Motor neuron (in vitro differentiated cells): Measurements from ENCODE around the gene PODNL1. TPM values are rescaled to one million over a fixed set of nuclear protein-coding genes. Genes with fewer than 3 reads are reported as not detected.
A peak's percentile ranks its signal among the peaks of the same experiment; 100 is the strongest.
"Not testable (repeated sequence)": the region's sequence is repeated elsewhere in the genome, so short reads cannot be mapped to it uniquely, and the experiment has no call there.

Experiments
- ATAC-seq, 8 experiments: fragments of 200-7000 bp; cut with Tn5 transposase; replicated peaks in 6 of 8; 2 replicates each; pipeline ENCODE4 v1.8.0; 2021; ENCODE audit warnings: mild to moderate bottlenecking in 8 of 8, moderate library complexity in 8 of 8
- H3K27ac ChIP-seq, 2 donors: fragments of 250-450 bp; sonication (Bioruptor Pico); 2 replicates each; pipeline ENCODE4 v1.9.0; 2021; ENCODE audit warnings: antibody characterized with exemption in 2 of 2, mild to moderate bottlenecking in 2 of 2, moderate library complexity in 1 of 2
- H3K4me1 ChIP-seq, 2 donors: fragments of 250-450 bp; sonication (Bioruptor Pico); replicated peaks in 1 of 2; 2 replicates each; pipeline ENCODE4 v1.6.1; 2021; ENCODE audit warnings: antibody characterized with exemption in 2 of 2, mild to moderate bottlenecking in 2 of 2, moderate library complexity in 1 of 2
- H3K4me3 ChIP-seq, 5 donors: fragments of 250-450 bp; sonication (Bioruptor Pico); 2 replicates each; pipeline ENCODE4 v1.9.0; 2021; ENCODE audit warnings: antibody characterized with exemption in 5 of 5, mild to moderate bottlenecking in 5 of 5, moderate library complexity in 4 of 5
- WGBS, 10 experiments: fragments of 450-650 bp; shearing (Covaris generic); methylation state at CpG; one replicate each; pipeline ENCODE4 v1.0.0; 2022; 5-methylcytosine and 5-hydroxymethylcytosine counted together
- in situ Hi-C, 9 experiments: fragments of 400-800 bp; cut with MboI; loops; one replicate each; pipeline ENCODE4 v1.15.0; 2021; ENCODE audit warnings: low sequenced_read_pairs in 9 of 9, low pct_unique_long_range_greater_than_20kb in 2 of 9; ENCODE audit not compliant: unreplicated experiment in 9 of 9
- total RNA-seq, 8 experiments: library from RNA; unstranded; fragments of 300-600 nt; gene quantifications; 2 replicates each; pipeline versions ENCODE4 v1.2.3 to v1.2.4, GENCODE V29; 2022

Gene PODNL1
- total RNA-seq, 8 experiments from 2014 or later, result 0.16 to 1.4 (median 0.89) TPM

DNA sequence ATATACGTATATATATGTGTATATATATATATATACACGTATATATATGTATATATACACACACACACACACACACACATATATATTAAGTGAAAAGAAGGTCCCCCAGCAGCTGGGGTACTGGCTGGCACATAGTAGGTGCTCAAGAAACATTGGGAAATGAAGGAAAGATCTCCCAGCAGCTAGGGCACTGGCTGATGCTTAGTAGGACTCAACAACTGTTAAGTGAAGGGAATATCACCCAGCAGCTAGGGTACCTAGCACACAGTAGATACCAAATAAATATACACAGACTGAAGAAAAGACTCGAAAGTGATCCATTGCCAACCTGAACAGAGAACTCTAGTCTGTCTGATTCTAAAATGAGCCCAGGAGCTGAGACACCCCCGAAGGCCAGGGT lies 12.2 kb downstream of the PODNL1 start:
- in situ Hi-C loops, result no loop called here
- Histone ChIP-seq H3K4me3 (no peak overlapping the region), H3K4me1 (no peaks in the 10 kb centered on the region), H3K27ac (no peak overlapping the region)
- 92% methylated on average over 2 of the region's 4 CpGs; no CpG with 5 or more reads in 9 of the 10 experiments for WGBS, 10 experiments
- no peak for ATAC-seq

DNA sequence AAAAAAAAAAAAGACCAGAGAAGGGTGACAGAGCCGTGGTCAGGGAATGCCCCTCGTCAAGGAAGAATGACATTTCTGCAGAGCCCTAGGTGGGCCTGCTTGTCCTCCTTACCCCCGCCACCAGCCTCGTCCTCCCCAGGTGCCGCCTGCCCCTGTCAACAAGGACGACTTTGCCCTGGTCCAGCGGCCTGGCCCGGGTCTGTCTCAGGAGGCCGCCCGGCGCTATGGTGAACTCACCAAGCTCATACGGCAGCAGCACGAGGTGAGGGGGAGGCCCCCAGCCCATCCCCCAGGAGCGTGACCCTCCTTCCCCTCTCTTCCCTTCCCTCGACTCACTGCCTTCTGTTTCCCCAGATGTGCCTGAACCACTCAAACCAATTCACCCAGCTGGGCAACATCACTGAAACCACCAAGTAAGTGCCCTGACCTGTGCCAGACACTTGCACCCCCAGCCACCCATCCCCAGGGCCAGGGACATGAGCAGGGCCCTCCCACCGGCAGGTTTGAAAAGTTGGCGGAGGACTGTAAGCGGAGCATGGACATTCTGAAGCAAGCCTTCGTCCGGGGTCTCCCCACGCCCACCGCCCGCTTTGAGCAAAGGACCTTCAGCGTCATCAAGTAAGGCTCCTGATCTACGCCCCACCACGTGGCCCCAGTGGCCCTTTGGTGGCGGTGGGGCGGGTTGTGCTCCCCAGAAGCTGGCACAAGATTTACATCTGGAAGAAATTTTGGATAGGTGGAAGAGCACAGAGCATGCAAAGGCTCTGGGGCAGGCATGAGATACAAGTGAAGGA lies 14.8 kb downstream of the PODNL1 start:
- WGBS, 10 experiments, result 90 to 97% (median 93%) methylated on average over 2 to 7 of the region's 28 CpGs; no CpG with 5 or more reads in 7 of the 10 experiments
- in situ Hi-C loops, result no loop called here
- Histone ChIP-seq H3K27ac (no peak overlapping the region), H3K4me1 (no peaks in the 10 kb centered on the region), H3K4me3 (no peak overlapping the region)
- ATAC-seq, result no peak

DNA sequence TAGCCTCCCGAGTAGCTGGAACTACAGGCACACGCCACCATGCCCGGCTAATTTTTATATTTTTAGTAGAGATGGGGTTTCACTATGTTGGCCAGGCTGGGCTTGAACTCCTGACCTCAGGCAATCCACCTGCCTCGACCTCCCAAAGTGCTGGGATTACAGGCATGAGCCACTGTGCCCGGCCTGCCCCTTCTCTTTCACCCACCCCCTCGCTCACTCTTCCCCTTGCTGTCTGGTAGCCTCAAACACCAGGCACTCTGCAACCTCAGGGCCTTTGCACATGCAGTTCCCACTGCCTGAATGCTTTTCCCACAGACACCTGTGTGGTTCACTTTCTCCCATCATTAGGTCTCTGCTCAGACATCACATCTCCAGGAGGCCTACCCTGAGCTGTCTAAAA lies 16.1 kb downstream of the PODNL1 start:
- H3K27ac ChIP-seq, in situ Hi-C loops, H3K4me1 ChIP-seq, ATAC-seq, H3K4me3 ChIP-seq: not testable (repeated sequence)
- WGBS, 10 experiments, result 75 to 100% (median 96%) methylated on average over 1 to 4 of the region's 6 CpGs; no CpG with 5 or more reads in 4 of the 10 experiments

DNA sequence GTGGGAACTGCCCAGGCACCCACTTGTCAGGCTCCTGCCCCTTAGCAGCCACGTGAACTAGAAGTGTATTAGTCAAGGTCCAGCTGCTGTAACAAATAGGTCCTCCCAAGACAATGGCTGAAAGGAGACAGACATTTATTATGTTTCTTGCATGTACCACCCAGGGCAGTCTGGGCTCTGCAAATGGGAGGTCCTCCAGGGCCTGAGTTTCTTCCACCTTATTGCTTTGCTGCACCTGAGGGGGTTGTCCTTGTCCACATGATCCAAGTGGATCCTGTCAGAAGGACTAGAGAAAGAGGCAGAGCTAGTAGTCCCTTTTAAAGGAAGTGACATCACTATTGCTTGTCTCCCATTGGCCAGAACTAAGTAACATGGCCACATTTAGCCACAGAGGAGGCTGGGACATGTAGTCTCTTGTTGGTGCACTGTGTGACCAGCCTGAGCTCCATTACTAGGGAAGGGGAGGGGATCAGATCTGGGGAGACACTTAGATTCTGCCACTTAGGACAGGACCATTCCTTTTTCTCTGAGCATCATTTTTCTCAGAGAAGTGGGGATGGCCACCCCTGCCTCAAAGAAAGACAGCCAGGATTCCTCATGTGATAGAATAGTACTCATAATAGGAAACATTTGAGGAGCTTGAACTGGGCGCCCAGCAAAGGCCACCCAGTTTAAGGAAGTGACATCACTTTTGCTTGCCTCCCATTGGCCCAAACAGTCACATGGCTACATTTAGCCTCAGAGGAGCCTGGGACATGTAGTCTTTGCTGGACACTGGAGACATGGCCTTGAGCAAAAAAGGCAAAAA lies 17.1 kb downstream of the PODNL1 start:
- H3K4me1 ChIP-seq, result no peaks in the 10 kb centered on the region
- in situ Hi-C loops, result no loop called here
- peak; percentile 38 to 94 (median 66) for ATAC-seq
- no peak overlapping the region for H3K27ac ChIP-seq
- H3K4me3 ChIP-seq, result no peak overlapping the region
- WGBS, 10 experiments, result 40 to 100% (median 85%) methylated on average over 1 to 2 of the region's 2 CpGs; no CpG with 5 or more reads in 4 of the 10 experiments

DNA sequence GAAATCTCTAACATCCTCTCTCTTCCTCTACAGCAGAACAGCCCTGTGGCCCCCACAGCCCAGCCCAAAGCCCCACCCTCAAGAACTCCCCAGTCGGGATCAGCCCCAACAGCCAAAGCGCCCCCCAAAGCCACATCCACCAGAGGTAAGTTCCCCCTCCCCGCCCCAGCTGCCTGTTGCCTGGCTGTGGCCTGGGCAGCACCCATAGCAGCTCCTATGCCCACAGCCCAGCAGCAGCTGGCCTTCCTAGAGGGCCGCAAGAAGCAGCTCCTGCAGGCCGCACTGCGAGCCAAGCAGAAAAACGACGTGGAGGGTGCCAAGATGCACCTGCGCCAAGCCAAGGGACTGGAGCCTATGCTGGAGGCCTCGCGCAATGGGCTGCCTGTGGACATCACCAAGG lies 17.7 kb downstream of the PODNL1 start:
- in situ Hi-C loops, result no loop called here
- H3K4me3 ChIP-seq, result no peak overlapping the region
- no peak overlapping the region for H3K27ac ChIP-seq
- 100% methylated on average over 1 to 4 of the region's 11 CpGs; no CpG with 5 or more reads in 6 of the 10 experiments for WGBS, 10 experiments
- no peaks in the 10 kb centered on the region for H3K4me1 ChIP-seq
- ATAC-seq, result no peak

DNA sequence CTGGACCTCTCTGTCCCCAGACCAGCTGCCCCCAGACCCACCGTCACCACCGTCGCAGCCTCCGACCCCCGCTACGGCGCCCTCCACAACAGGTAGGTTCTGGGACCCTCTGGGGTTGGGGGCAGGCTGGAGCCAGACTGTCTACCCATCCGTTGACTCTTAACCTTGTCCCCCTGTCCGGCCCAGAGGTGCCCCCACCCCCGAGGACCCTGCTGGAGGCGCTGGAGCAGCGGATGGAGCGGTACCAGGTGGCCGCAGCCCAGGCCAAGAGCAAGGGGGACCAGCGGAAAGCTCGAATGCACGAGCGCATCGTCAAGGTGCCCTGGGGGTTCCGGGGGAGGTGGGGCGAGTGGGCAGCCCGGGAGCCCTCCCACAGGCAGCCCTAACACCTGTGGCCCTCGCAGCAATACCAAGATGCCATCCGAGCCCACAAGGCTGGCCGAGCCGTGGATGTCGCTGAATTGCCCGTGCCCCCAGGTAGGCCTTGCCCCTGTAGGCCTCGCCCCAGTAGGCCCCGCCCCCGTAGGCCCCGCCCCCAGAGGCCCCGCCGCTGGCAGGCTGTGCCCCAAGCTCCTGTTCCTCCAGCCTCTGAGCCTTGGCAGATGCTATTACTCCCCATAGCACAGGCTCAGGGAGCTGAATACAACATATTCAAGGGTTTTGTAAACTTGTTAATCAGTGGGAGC lies 19.3 kb downstream of the PODNL1 start:
- ATAC-seq, result peak in 2 of 8 experiments; percentile 7 to 8
- WGBS, 10 experiments, result 100% methylated on average over 3 of the region's 34 CpGs; no CpG with 5 or more reads in 9 of the 10 experiments
- no peak overlapping the region for H3K4me3 ChIP-seq
- in situ Hi-C loops, result no loop called here
- H3K27ac ChIP-seq, result no peak overlapping the region
- no peaks in the 10 kb centered on the region for H3K4me1 ChIP-seq

DNA sequence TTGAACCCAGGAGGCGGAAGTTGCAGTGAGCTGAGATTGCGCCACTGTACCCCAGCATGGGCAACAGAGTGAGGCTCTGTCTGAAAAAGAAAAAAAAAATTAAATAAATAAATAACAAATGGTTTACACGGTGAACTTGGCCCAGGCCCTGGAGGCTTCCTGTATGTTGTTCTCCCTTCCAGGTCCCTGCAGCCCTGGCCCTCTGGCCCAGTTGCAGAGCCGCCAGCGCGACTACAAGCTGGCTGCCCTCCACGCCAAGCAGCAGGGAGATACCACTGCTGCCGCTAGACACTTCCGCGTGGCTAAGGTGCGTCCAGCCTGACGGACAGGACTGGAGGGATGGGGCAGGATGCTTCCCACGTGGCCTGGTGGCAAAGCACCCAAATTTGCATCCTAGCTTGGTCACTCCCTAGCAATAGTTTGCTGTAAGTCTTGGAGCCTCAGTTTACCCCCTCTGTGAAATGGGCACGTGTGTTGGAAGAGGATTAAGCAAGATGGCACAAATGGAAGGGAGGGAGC lies 20.3 kb downstream of the PODNL1 start:
- no peaks in the 10 kb centered on the region for H3K4me1 ChIP-seq
- in situ Hi-C loops, result no loop called here
- ATAC-seq, result no peak
- 89 to 95% (median 91%) methylated on average over 6 to 9 of the region's 14 CpGs; no CpG with 5 or more reads in 7 of the 10 experiments for WGBS, 10 experiments
- H3K4me3 ChIP-seq, result no peak overlapping the region
- H3K27ac ChIP-seq, result no peak overlapping the region

DNA sequence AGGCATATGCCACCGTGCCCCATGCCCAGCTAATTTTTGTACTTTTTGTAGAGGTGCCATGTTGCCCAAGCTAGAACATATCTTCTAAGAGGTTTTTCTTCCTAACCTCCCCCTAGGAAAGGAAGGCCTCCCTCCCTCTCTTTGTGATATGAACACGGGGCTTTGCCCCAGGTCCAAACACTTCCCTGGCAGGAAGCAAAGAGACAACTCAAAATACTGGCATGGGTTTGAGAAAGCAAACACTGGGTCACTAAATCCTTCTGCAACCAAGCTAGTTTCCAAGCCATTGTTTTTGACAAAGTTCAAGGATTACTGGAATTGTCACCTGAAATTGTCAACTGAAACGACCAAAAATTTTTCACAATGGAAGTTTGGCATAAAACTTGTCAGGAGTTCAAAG lies 23.4 kb downstream of the PODNL1 start:
- 67 to 100% (median 86%) methylated on average over 1 to 3 of the region's 3 CpGs; no CpG with 5 or more reads in 2 of the 10 experiments for WGBS, 10 experiments
- in situ Hi-C loops, result no loop called here
- Histone ChIP-seq H3K4me3 (no peak overlapping the region), H3K27ac (no peak overlapping the region), H3K4me1 (no peaks in the 10 kb centered on the region)
- ATAC-seq, result no peak

DNA sequence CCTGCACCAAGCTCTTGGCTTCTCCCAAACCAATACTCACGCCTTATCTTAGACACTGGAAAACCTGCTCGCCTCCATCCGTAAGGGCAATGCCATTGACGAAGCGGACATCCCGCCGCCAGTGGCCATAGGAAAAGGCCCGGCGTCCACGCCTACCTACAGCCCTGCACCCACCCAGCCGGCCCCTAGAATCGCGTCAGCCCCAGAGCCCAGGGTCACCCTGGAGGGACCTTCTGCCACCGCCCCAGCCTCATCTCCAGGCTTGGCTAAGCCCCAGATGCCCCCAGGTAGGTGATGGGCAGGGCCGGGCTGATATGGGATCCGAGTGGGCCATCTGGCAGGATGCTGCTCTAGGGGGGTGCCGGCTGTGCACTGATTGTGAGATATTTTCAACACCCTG lies 24.9 kb downstream of the PODNL1 start:
- in situ Hi-C loops, result no loop called here
- WGBS, 10 experiments, result 95 to 100% (median 100%) methylated on average over 2 to 4 of the region's 17 CpGs; no CpG with 5 or more reads in 7 of the 10 experiments
- no peak for ATAC-seq
- Histone ChIP-seq H3K4me1 (no peaks in the 10 kb centered on the region), H3K27ac (no peak overlapping the region), H3K4me3 (no peak overlapping the region)

DNA sequence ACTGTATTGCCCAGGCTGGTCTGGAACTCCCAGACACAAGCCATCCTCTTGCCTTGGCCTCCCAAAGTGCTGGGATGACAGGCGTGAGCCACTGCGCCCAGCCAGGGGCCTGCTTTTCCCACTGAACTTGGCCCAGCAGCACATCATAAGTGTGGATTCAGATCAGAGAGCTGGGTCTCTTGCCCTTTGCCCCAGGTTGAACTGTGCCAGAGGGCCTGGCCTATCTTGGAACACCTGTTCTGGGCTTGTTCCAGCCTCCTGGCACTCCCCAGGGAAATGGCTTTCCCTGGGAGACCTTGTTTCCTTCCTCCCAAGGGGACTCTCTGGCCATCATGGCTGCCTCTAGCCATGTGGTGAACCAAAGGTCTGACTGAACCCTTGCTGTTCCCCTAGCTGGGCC lies 28.8 kb downstream of the PODNL1 start:
- 100% methylated on average over 1 of the region's 2 CpGs; no CpG with 5 or more reads in 9 of the 10 experiments for WGBS, 10 experiments
- Histone ChIP-seq H3K27ac (no peak overlapping the region), H3K4me3 (no peak overlapping the region), H3K4me1 (peaks cover 0 to 5% of the 10 kb centered on the region in 2 donors)
- ATAC-seq, result no peak
- in situ Hi-C loops, result no loop called here

DNA sequence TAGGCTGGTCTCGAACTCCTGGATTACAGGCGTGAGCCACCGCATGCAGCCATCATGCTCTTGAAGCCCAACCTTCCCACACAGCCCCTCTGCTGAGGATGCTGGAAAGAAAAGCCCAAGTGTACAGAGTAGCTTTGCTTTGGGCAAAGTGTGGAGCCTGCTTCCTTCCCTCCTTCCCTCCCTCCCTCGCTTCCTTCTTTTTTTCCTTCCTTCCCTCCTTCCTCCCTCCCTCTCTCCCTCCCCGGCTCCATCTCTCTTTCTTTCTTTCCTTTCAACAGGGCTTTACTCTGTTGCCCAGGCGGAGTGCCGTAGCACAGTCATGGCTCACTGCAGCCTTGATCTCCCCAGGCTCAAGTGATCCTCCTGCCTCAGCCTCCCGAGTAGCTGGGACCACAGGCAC lies 29.5 kb downstream of the PODNL1 start:
- in situ Hi-C loops, result no loop called here
- 60 to 100% (median 91%) methylated on average over 1 to 4 of the region's 8 CpGs; no CpG with 5 or more reads in 2 of the 10 experiments for WGBS, 10 experiments

DNA sequence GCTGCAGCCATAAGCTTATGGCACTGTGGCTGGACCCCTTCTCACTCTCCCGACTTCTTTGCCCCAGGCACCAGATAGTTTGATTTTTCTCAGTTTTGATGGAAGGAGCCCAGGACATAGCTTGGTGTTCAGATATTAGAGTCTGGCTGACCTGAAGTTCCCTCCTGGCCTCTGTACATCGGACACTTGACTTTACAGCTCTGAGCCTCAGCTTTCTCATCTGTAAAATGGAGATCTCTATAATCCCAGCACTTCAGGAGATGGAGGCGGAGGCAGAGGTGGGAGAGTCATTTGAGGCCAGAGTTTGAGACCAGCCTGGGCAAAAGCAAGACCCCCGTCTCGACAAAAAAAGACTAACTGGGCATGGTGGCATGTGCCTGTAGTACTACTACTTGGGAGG lies 31.3 kb downstream of the PODNL1 start:
- no peak overlapping the region for H3K27ac ChIP-seq
- ATAC-seq, result no peak
- in situ Hi-C loops, result no loop called here
- WGBS, 10 experiments, result 71 to 94% (median 80%) methylated on average over 1 to 5 of the region's 5 CpGs; no CpG with 5 or more reads in 3 of the 10 experiments
- H3K4me3 ChIP-seq, result peak overlapping the region; percentile 63 to 97 (median 73)
- peaks cover 0 to 5% of the 10 kb centered on the region in 2 donors for H3K4me1 ChIP-seq

More for the DNA sequence above, 29.5 kb downstream of the PODNL1 start:
- no peak overlapping the region for H3K27ac ChIP-seq
- no peak for ATAC-seq
- H3K4me3 ChIP-seq, result no peak overlapping the region
- peaks cover 0 to 5% of the 10 kb centered on the region in 2 donors for H3K4me1 ChIP-seq
